Activated CD4-positive, CD25-positive, alpha-beta regulatory T cell treated with anti-CD3 and anti-CD28 coated beads, Interleukin-2, amount 50 U/mL, for 16 hours (primary cell): ENCODE measurements around the gene NUP43.
"Not testable (repeated sequence)": the region's sequence is repeated elsewhere in the genome, so short reads cannot be mapped to it uniquely, and the experiment has no call there.

Experiments
- DNase-seq: peaks from one replicate; pipeline ENCODE4 v3.0.0-alpha.2; 2020; ENCODE audit warnings: low read depth, low spot score

Gene NUP43

GRCh38 chr6:149749082-149749593 is 2.8 kb upstream of the NUP43 start:
- not testable (repeated sequence) for DNase-seq

DNA sequence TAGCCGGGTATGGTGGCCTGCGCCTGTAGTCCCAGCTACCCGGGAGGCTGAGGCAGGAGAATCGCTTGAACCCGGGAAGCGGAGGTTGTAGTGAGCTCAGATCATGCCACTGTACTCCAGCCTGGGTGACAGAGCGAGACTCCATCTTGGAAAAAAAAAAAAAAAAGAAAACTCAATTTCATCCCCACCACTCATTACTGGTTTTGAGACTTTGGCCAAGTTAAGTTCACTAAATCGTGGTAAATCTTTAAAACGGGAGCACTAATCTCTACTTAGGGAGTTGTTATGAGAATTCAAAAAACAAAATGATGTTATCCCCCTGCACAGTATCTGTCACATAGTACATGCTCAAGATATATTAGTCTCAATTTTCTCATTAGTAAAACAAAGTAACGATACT is 1.1 kb downstream of the NUP43 start:
- not testable (repeated sequence) for DNase-seq

- no peak for DNase-seq
Observed at GRCh38 chr6:149734915-149735314, 11.4 kb downstream of the NUP43 start.

DNA sequence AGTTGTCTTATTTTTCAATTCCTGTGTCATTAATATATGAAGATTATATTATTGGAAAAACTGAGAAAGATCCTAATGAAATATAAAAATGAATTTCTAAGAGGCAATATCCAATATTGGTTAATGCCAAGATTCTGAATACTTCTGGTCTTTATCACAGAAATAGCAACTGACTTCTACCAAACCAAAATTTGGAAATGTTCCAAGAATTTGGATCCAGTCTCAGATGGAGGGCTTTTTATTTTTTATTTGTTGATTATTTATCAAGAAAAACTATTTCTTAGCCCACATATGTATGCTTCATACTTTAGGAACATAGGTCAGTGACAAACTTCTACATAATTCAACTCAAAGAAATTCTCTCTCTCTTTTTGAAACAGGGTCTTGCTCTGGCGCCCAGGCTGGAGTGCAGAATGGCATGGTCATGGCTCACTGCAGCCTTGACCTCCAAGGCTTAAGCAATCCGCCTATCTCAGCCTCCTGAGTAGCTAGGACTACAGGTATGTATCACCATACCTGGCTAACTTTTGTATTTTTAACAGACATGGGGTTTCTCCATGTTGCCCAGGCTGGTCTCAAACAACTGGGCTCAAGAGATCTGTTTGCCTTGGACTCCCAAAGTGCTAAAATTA is 13.1 kb downstream of the NUP43 start:
- DNase-seq: no peak

GRCh38 chr6:149729824-149730223 is 16.5 kb downstream of the NUP43 start:
- DNase-seq: no peak

DNA sequence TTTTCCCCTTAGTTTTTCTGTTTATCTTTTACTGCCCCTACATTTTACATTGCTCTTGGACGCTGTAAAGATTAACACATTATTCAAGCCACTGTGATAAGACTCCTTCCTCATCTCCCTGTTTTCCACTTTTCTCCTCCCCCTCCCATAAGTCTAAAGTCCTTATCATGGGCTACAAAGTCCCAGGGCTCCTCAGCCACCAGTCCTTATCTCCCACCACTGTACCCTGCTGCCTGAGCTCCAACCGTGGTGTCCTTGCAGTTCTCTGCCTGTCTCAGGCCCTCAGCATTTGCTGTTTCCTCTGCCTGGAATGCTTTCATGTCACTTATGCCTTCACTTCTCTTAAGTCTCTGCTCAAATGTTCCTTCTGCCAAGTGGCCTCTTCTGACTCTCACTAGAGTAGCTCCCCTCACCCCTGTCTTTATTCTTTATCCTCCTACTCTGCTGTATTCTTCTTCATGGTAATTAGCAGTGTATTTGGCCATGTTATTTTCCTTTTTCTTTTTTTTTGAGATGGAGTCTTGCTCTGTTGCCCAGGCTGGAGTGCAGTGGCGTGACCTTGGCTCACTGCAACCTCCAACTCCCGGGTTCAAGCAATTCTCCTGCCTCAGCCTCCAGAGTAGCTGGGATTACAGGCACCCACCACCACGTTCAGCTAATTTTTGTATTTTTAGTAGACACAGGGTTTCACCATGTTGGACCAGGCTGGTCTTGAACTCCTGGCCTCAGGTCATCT is 17.7 kb downstream of the NUP43 start:
- DNase-seq: no peak

- DNase-seq: no peak
Observed at GRCh38 chr6:149727793-149728498, 18.4 kb downstream of the NUP43 start.

- DNase-seq: no peak
Observed at GRCh38 chr6:149725785-149726184, 20.5 kb downstream of the NUP43 start.

GRCh38 chr6:149723771-149724417 is 22.4 kb downstream of the NUP43 start:
- no peak for DNase-seq

GRCh38 chr6:149723262-149723661 is 23.1 kb downstream of the NUP43 start:
- DNase-seq: no peak

DNA sequence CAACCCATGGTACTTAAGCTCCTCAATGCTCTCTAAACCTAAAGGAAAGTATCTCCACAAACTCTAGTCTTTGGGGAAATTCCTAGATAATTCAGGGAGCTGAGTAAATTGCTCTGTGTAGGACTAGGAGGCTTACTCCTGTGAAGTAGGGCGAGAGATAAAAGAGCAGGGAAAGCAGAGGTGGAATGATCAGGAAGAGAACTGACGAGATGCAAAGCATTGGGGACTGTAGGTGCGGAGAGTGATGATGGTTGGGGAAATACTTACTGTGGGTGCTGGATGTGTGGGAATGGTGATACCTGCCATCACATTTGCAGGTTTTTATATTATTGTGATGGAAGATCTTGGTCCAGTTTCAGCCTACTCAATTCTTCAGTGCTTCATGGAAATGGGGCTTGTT is 26.8 kb downstream of the NUP43 start:
- DNase-seq: no peak

DNA sequence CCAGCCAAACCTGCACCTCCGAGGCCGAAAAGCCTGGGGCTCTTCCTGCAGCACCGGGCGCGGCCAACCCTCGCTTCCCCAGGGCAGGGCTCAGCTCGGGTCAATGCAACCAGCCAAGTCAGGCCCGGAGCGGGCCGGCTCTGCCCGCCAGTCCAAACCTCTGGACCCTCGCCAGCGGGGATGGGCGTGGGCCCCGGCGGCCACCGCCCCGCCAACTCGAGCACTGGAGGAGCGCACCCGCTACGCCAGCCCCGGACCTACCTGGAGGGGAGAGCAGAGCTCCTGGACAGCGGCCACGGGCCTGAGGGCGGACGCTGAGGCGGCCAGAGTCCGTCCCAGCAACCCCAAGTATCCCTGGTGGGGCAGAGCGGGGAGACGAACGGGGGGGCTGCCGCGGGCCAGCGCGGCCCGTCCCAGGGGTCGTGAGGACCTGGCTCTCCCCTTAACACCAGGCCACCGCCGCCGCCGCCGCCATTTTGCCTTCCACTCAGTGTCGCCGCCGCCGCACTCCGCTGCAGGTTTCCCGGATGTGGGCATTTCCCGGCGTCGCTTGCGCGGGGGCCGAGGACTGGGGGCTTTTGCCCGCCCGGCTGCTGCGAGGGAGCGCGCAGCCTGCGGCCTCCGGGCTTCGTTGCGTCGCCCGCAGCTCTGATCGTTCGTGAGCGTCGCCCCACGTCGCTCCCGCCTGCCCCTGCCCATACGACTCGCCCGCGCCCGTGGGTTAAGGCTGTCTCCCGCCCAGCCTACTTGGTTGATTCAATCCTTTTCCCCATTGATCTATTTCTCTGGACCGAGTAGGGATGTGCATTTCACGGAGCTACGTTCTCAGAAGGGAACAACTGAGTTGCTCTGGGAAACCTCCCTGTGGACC is 28.5 kb downstream of the NUP43 start, which contains the start of gene LATS1:
Gene LATS1, minus strand, starts transcription at position 514 of the 871 bp plus-strand sequence. CDS start 15,975 bp downstream, outside the sequence.
- peak; percentile 88 for DNase-seq

- no peak for DNase-seq
Observed at GRCh38 chr6:149717255-149717587, 29.1 kb downstream of the NUP43 start.

DNA sequence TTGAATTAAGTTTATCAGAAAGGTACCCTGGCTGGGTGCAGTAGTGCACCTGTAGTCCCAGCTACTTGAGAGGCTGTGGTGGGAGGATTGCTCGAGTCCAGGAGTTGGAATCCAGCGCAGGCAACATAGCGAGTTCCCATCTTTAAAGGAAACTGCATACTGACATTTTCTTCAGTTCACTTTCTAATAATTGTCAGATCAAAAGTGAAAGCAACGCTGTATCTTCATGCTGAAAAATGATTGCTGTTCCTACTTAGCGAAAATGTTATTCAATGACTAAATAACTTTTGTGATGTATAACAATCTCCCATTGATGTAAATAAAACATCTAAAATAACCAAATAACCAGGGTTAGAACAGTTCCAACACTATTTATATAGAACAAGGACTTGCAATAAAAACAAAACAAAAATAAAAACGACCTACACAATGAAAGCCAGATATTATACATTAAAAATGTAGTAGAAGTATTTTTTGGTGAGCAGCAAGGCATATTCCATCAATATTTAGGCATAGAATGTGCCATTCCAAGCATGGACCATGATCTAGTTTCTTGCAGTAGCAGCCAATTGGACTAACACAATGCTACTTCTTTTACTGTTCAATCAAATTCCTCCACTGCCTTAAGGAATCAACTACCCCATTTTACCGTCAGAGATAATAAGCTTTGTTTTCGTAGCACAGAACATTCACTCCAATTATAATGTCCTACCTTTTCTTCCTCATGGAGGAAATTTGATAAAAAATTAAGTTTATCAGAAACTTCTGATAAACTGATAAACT is 30.0 kb downstream of the NUP43 start:
- DNase-seq: no peak

DNA sequence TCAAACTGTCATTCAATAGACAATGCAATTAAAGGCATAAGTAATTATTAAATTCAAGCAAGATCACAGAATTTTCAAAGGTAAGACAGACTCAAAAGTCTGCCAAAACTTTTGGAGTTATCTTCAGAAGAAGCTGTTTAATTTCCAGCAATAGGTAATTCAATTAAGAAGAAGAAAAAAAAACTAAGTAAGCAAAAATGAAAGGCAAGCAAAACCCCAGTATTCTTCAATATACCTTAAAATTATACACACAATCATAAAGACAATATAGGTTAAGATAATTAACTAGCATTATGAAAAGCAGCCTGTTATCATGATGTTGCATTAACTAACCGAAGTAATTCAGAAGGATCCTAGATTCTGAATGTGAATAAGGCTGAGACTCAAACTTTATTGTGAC is 31.9 kb downstream of the NUP43 start:
- DNase-seq: no peak

DNA sequence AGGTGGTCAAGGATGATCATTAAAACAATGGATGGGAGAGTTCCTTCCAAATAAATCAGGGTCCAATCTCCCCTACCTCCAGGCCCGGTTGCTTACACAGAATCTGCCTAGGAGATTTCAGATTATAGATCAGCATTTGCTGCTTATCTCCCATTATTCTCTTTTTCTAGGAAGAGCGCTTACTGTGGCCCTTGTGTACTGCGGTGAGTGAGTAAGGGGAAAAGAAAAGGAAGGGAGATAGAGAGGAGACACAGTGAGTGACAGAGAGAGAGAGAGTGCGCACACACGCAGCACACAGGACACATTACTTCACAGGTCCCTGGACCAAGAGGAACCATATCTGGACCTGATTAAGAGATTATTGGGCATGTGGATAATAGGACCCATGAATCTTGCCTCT is 34.6 kb downstream of the NUP43 start:
- no peak for DNase-seq

GRCh38 chr6:149701714-149702113 is 44.6 kb downstream of the NUP43 start:
- DNase-seq: no peak

DNA sequence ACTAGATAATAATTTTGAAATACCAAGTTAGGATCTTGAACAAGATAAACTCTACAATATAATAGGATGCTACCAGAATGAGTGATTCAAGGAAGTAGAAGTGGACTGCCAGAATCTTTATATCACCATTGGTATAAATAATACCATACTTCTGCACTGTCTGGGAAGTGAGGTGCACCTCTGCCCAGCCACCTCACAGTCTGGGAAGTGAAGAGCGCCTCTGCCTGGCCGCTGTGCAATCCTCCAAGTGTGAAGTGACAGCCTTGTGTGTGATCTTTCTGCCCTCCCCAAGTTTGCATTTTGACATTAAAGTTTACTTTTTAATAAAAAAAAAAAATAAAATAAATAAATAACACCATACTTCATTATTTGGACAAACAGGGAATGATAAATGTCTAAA is 47.2 kb downstream of the NUP43 start:
- no peak for DNase-seq

- DNase-seq: no peak
Observed at GRCh38 chr6:149698175-149698574, 48.2 kb downstream of the NUP43 start.

DNA sequence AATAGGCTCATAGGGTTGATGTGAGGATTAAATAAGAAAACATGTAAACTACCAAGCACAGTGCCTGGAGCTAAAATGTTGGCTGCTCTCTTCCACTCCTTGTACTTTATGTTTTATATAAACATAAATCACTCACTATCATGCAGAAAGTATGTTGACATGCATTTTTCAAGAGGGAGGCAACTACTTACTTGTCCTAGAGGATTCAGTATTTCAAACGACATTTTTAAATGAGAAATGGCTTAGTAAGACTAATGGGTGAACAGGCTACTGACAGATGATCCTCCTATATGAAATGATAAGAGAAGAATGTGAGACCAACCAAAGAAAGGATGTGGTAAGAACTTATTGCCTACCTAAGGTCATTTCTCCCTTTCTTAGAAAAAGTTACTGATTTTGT is 49.4 kb downstream of the NUP43 start:
- no peak for DNase-seq
